H9 (cell line): ENCODE results near the gene PI4KB. TPM values are rescaled to one million over a fixed set of nuclear protein-coding genes. Genes with fewer than 3 reads are reported as not detected.

ENCODE experiments used
- DNase-seq: peaks from one replicate; pipeline ENCODE4 v3.0.0-alpha.2; 2017
- H2AFZ ChIP-seq: one replicate; pipeline ENCODE4 v1.6.1; 2013; ENCODE audit warnings: mild to moderate bottlenecking, low read length, control low read depth, moderate library complexity
- H2AK5ac ChIP-seq: 2 replicates; pipeline ENCODE4 v1.6.1; 2013; ENCODE audit warnings: low read length, control low read depth, mixed read lengths; ENCODE audit not compliant: insufficient read length
- H2BK120ac ChIP-seq: one replicate; pipeline ENCODE4 v1.6.1; 2013; ENCODE audit warnings: low read depth, mild to moderate bottlenecking, low read length, control low read depth, inconsistent platforms; ENCODE audit not compliant: poor library complexity, severe bottlenecking
- H2BK12ac ChIP-seq: 2 replicates; pipeline ENCODE4 v1.6.1; 2013; ENCODE audit warnings: low read length, control low read depth, mixed read lengths, low read depth; ENCODE audit not compliant: insufficient read length
- H2BK15ac ChIP-seq: 2 replicates; pipeline ENCODE4 v1.6.1; 2013; ENCODE audit warnings: low read depth, low read length, control low read depth
- H2BK20ac ChIP-seq: one replicate; pipeline ENCODE4 v1.6.1; 2013; ENCODE audit warnings: low read depth, mild to moderate bottlenecking, low read length, control low read depth, inconsistent platforms; ENCODE audit not compliant: poor library complexity, severe bottlenecking
- H2BK5ac ChIP-seq: 2 replicates; pipeline ENCODE4 v1.6.1; 2013; ENCODE audit warnings: low read length, control low read depth, mixed read lengths; ENCODE audit not compliant: insufficient read length
- H3K14ac ChIP-seq: 2 replicates; pipeline ENCODE4 v1.6.1; 2013; ENCODE audit warnings: low read length, control low read depth; ENCODE audit not compliant: insufficient read depth
- H3K18ac ChIP-seq: 2 replicates; pipeline ENCODE4 v1.6.1; 2013; ENCODE audit warnings: low read depth, mild to moderate bottlenecking, mixed read lengths, low read length, control low read depth; ENCODE audit not compliant: insufficient read length
- H3K23ac ChIP-seq: 2 replicates; pipeline ENCODE4 v1.6.1; 2013; ENCODE audit warnings: low read length, control low read depth, mixed read lengths, low read depth; ENCODE audit not compliant: insufficient read length
- H3K23me2 ChIP-seq: 2 replicates; pipeline ENCODE4 v1.6.1; 2013; ENCODE audit warnings: low read depth, mild to moderate bottlenecking, mixed read lengths, low read length, control low read depth; ENCODE audit not compliant: insufficient read length, poor library complexity, severe bottlenecking
- H3K27ac ChIP-seq: 2 replicates; pipeline ENCODE4 v1.5.1; 2013; ENCODE audit warnings: low read length, control low read depth, mixed read lengths, low read depth; ENCODE audit not compliant: insufficient read length
- H3K27me3 ChIP-seq: 2 replicates; pipeline ENCODE4 v1.6.1; 2013; ENCODE audit warnings: low read length, control low read depth, inconsistent platforms; ENCODE audit not compliant: insufficient read depth
- H3K4ac ChIP-seq: 2 replicates; pipeline ENCODE4 v1.6.1; 2013; ENCODE audit warnings: low read depth, mild to moderate bottlenecking, control low read depth, inconsistent platforms, low read length, moderate library complexity
- H3K4me1 ChIP-seq: 2 replicates; pipeline ENCODE4 v1.6.1; 2013; ENCODE audit warnings: low read length, control low read depth, inconsistent platforms; ENCODE audit not compliant: insufficient read depth
- H3K4me2 ChIP-seq: 2 replicates; pipeline ENCODE4 v1.6.1; 2013; ENCODE audit warnings: low read length, control low read depth, mixed read lengths; ENCODE audit not compliant: insufficient read length, insufficient read depth
- H3K56ac ChIP-seq: 2 replicates; pipeline ENCODE4 v1.6.1; 2013; ENCODE audit warnings: low read depth, mild to moderate bottlenecking, mixed read lengths, low read length, control low read depth; ENCODE audit not compliant: insufficient read length
- H3K79me1 ChIP-seq: 2 replicates; pipeline ENCODE4 v1.6.1; 2013; ENCODE audit warnings: low read depth, mild to moderate bottlenecking, moderate library complexity, low read length, control low read depth, inconsistent platforms; ENCODE audit not compliant: insufficient read depth, poor library complexity, severe bottlenecking
- H3K79me2 ChIP-seq: 2 replicates; pipeline ENCODE4 v1.6.1; 2013; ENCODE audit warnings: low read length, control low read depth, inconsistent platforms; ENCODE audit not compliant: insufficient read depth
- H3K9ac ChIP-seq: 2 replicates; pipeline ENCODE4 v1.6.1; 2013; ENCODE audit warnings: low read length, control low read depth, mixed read lengths; ENCODE audit not compliant: insufficient read length; ENCODE audit errors: extremely low read depth
- H3K9me3 ChIP-seq: one replicate; pipeline ENCODE4 v1.6.1; 2013; ENCODE audit warnings: low read depth, low read length, inconsistent platforms; ENCODE audit not compliant: control insufficient read depth
- H3T11ph ChIP-seq: one replicate; pipeline ENCODE4 v1.6.1; 2013; ENCODE audit warnings: mild to moderate bottlenecking, low read length, control low read depth, inconsistent platforms
- H4K20me1 ChIP-seq: one replicate; pipeline ENCODE4 v1.6.1; 2013; ENCODE audit not compliant: control insufficient read depth, insufficient read length, insufficient read depth
- H4K5ac ChIP-seq: 2 replicates; pipeline ENCODE4 v1.6.1; 2013; ENCODE audit warnings: low read depth, mild to moderate bottlenecking, mixed read lengths, low read length, control low read depth; ENCODE audit not compliant: insufficient read length
- H4K8ac ChIP-seq: replicated peaks from 2 replicates; pipeline ENCODE4 v1.6.1; 2013; ENCODE audit warnings: low read length, control low read depth, mixed read lengths, low read depth; ENCODE audit not compliant: insufficient read length
- H4K91ac ChIP-seq: 2 replicates; pipeline ENCODE4 v1.6.1; 2013; ENCODE audit warnings: low read depth, mild to moderate bottlenecking, moderate library complexity, mixed read lengths, low read length, control low read depth; ENCODE audit not compliant: insufficient read length
- H3K27ac Mint-ChIP-seq, 3 experiments: 2 replicates in 2 of 3; 3 replicates in 1 of 3; pipeline ENCODE4 v1.8.0; 2020 to 2021; ENCODE audit warnings: mixed read lengths in 3 of 3, mild to moderate bottlenecking in 1 of 3, moderate library complexity in 1 of 3
- H3K27me3 Mint-ChIP-seq: 2 replicates; pipeline ENCODE4 v1.8.0; 2021; ENCODE audit warnings: low read depth, mild to moderate bottlenecking, moderate library complexity, mixed read lengths
- H3K36me3 Mint-ChIP-seq, 3 experiments: 2 replicates in 2 of 3; 3 replicates in 1 of 3; pipeline ENCODE4 v1.8.0; 2020 to 2021; ENCODE audit warnings: low read depth in 3 of 3, mixed read lengths in 3 of 3; ENCODE audit not compliant: insufficient read depth in 1 of 3
- H3K4me1 Mint-ChIP-seq, 2 experiments: 2 replicates each; pipeline ENCODE4 v1.8.0; 2020; ENCODE audit warnings: mixed read lengths in 2 of 2
- H3K4me3 Mint-ChIP-seq, 2 experiments: 2 replicates in 1 of 2; 3 replicates in 1 of 2; pipeline ENCODE4 v1.8.0; 2020 to 2021; ENCODE audit warnings: mild to moderate bottlenecking in 2 of 2, mixed read lengths in 2 of 2, moderate library complexity in 1 of 2
- H3K9me3 Mint-ChIP-seq, 2 experiments: 2 replicates in 1 of 2; 3 replicates in 1 of 2; pipeline ENCODE4 v1.8.0; 2020; ENCODE audit warnings: mild to moderate bottlenecking in 2 of 2, mixed read lengths in 2 of 2, moderate library complexity in 1 of 2
- WGBS: extraction: QIAGEN DNeasy Blood & Tissue Kit; methylation state at CpG from one replicate; pipeline ENCODE4 v1.1.7; 2013; ENCODE audit warnings: missing lambda C conversion rate, low lambda C conversion rate, mixed read lengths; ENCODE audit not compliant: insufficient read length; ENCODE audit errors: extremely low coverage; 5-methylcytosine and 5-hydroxymethylcytosine counted together
- total RNA-seq: library from RNA; stranded (reverse); gene quantifications from 2 replicates; pipeline ENCODE4 v1.2.1, GENCODE V29; 2021
- TF ChIP-seq, protein P1 (sequence below): fragments of 200-600 bp; sonication (generic); conservative IDR thresholded peaks from 3 replicates; pipeline ENCODE4 v1.8.0; 2021; ENCODE audit warnings: antibody characterized with exemption, mild to moderate bottlenecking

PI4KB gene
- total RNA-seq, 1 experiment from 2014 or later, result 39.1 TPM

DNA sequence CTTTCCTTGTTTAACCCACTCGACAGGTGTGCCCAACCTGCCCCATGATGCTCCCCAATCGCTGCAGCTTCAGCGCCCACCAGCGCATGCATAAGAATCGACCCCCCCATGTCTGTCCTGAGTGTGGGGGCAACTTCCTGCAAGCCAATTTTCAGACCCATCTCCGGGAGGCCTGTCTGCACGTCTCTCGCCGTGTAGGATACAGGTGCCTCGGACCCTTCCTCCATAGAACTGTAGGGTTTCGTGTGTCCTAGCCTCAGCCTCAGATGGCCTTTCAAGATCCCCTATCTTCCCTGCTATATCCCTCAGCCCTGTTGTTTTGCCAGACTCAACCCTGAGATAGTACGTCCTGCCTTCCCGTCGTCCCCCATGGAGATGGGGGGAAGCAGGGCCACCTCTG, 38.7 kb downstream of the PI4KB start:
- Histone ChIP-seq H3K27ac (no peak overlapping the region), H3K56ac (no peak overlapping the region), H4K91ac (no peak overlapping the region), H3K79me2 (peaks cover 7% of the 10 kb centered on the region; the same call in 1 of the 2 replicates), H2BK120ac (no peak overlapping the region), H3K4me2 (no peak overlapping the region), H3K23ac (no peak overlapping the region), H2AFZ (no peak overlapping the region), H3K23me2 (no peaks in the 10 kb centered on the region), H3K4me1 (no peaks in the 10 kb centered on the region), H2BK20ac (no peak overlapping the region), H3K4ac (no peak overlapping the region), H3T11ph (no peak overlapping the region), H2BK15ac (no peak overlapping the region), H3K9me3 (no peaks in the 10 kb centered on the region), H2BK5ac (no peak overlapping the region), H3K18ac (no peak overlapping the region), H2AK5ac (no peak overlapping the region), H4K20me1 (peaks cover 3% of the 10 kb centered on the region), H4K8ac (no peak overlapping the region), H2BK12ac (no peak overlapping the region), H3K27me3 (no peaks in the 10 kb centered on the region), H3K14ac (no peak overlapping the region), H3K9ac (no peak overlapping the region), H3K79me1 (no peaks in the 10 kb centered on the region), H4K5ac (no peak overlapping the region)
- peaks cover 2% of the 10 kb centered on the region; the same call in 1 of the 2 replicates for H3K27me3 Mint-ChIP-seq
- no peaks in the 10 kb centered on the region for H3K9me3 Mint-ChIP-seq
- H3K4me1 Mint-ChIP-seq, result peaks cover 30 to 49% of the 10 kb centered on the region in 2 experiments
- peak overlapping the region in 2 of 3 experiments; percentile 73 to 88; a peak in 4 of 7 replicates for H3K27ac Mint-ChIP-seq
- no CpG with 5 or more reads among the region's 14 CpGs for WGBS
- no peak overlapping the region for H3K4me3 Mint-ChIP-seq
- TF ChIP-seq, protein P1, sequence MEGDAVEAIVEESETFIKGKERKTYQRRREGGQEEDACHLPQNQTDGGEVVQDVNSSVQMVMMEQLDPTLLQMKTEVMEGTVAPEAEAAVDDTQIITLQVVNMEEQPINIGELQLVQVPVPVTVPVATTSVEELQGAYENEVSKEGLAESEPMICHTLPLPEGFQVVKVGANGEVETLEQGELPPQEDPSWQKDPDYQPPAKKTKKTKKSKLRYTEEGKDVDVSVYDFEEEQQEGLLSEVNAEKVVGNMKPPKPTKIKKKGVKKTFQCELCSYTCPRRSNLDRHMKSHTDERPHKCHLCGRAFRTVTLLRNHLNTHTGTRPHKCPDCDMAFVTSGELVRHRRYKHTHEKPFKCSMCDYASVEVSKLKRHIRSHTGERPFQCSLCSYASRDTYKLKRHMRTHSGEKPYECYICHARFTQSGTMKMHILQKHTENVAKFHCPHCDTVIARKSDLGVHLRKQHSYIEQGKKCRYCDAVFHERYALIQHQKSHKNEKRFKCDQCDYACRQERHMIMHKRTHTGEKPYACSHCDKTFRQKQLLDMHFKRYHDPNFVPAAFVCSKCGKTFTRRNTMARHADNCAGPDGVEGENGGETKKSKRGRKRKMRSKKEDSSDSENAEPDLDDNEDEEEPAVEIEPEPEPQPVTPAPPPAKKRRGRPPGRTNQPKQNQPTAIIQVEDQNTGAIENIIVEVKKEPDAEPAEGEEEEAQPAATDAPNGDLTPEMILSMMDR, result no peak
- DNase-seq, result no peak
- peaks cover 60 to 88% (median 87%) of the 10 kb centered on the region in 3 experiments for H3K36me3 Mint-ChIP-seq
